HS-5 (cell line): ENCODE data around the gene NAAA.
"Not testable (repeated sequence)": the region's sequence is repeated elsewhere in the genome, so short reads cannot be mapped to it uniquely, and the experiment has no call there.

Experiments used
- DNase-seq: peaks from one replicate; pipeline ENCODE4 v3.0.0-alpha.2; 2012; ENCODE audit warnings: low read depth

NAAA gene

GRCh38 chr4:75940692-75941253, at the start of gene NAAA:
Gene NAAA, minus strand, starts transcription at chr4:75941013. Its CDS starts 64 bp downstream, at chr4:75940949.
- peak; percentile 13 for DNase-seq

GRCh38 chr4:75989846-75990528, 49.2 kb upstream of the NAAA start:
- no peak for DNase-seq

- peak; percentile 75 for DNase-seq
These were observed 44.3 kb upstream of the NAAA start for GRCh38 chr4:75985116-75985515.

GRCh38 chr4:75980576-75980975, 39.8 kb upstream of the NAAA start:
- no peak for DNase-seq

- no peak for DNase-seq
These were observed 35.4 kb upstream of the NAAA start for GRCh38 chr4:75976177-75976576.

GRCh38 chr4:75973766-75974165, 33.0 kb upstream of the NAAA start:
- DNase-seq = no peak

DNA sequence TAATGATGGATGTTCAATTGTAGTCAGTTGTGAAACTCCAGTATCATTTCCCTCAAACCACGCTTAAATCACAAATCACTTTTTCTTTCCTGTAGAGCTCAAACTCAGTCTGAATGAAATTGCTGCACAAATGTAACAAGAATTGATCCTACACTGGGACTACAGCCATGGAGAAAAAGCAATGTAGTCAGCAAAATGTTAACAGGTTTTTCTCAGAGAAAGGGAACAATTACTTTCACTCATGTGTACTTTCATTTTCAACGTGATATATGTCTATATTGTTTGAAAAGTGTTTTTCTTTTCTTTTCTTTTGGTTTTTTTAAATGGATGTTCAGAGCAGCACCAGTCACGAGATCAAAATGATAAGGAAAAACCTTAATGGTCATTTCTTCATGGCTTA, 27.3 kb upstream of the NAAA start:
- DNase-seq = no peak

DNA sequence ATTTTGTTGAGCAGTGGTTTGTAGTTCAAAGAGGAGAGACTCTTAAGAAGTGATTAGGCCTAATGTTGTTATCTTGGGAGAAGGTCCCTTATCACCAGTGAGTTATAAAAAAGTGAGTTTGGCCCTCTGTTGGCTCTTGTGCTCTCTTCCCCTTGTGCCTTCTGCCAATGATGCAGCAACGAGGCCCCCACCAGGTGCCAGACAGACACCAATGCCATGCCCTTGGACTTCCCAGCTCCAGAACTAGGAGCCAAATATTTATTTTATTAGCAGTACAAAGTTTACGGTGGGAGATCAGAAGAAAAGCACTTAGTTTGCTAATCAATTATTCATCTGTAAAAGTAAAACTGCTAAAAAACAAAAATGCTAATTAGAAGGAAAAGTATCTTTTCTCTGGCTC, 22.7 kb upstream of the NAAA start:
- no peak for DNase-seq

DNA sequence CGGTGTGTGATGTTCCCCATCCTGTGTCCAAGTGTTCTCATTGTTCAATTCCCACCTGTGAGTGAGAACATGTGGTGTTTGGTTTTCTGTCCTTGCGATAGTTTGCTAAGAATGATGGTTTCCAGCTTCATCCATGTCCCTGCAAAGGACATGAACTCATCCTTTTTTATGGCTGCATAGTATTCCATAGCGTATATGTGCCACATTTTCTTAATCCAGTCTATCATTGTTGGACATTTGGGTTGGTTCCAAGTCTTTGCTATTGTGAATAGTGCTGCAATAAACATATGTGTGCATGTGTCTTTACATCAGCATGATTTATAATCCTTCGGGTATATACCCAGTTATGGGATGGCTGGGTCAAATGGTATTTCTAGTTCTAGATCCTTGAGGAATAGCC, 21.3 kb upstream of the NAAA start:
- DNase-seq = not testable (repeated sequence)

GRCh38 chr4:75958546-75958945, 17.7 kb upstream of the NAAA start:
- DNase-seq = not testable (repeated sequence)

DNA sequence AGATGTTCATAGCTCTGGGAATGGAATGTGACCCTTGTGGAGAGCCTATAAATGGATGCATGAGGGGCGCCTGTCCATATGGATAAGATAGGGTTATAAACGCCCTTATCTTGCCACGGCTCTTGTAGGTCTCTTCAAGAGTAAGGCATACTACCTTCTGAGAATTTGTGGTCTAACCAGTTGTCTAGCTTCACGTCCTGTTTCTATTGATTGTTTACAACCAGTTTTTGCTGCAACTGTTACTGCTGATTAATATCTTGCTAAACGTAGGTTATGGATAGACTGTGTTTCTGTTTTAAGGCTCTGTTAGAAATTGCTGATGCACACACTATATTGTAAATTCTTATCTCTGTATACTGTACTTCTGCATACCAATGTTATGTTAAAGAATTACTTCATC, 14.0 kb upstream of the NAAA start:
- not testable (repeated sequence) for DNase-seq

- no peak for DNase-seq
These were observed 12.7 kb upstream of the NAAA start for GRCh38 chr4:75953509-75953908.

GRCh38 chr4:75950213-75950815, 9.5 kb upstream of the NAAA start:
- DNase-seq = no peak

DNA sequence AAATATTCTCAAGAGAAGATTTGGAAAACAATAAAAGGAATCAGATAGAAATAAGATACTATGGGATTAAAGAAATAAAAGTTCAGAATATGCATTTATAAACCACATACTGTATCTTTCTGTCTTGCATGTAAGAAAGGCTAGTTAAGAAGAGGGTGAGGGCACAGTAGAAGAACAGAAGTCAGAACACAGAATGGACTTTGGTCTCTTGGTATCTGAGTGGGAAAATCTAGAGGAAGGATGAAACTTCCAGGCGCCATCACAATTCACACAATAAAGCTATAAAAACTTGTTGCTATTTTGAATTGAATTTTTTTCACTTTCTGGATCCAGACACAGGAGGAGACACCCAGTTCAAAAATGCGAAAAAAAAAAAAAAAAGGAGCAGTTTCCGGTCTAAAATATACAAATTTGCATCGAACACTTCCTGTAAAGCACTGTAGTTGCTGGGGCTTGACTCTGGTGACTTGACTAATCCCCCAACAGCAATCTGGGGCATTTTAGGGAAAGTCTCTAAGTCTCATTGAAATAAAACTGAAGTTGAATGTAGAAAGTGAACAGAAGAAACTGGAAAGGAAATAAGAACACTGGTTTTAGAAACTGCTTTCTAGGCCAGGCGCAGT, 8.1 kb upstream of the NAAA start:
- no peak for DNase-seq

DNA sequence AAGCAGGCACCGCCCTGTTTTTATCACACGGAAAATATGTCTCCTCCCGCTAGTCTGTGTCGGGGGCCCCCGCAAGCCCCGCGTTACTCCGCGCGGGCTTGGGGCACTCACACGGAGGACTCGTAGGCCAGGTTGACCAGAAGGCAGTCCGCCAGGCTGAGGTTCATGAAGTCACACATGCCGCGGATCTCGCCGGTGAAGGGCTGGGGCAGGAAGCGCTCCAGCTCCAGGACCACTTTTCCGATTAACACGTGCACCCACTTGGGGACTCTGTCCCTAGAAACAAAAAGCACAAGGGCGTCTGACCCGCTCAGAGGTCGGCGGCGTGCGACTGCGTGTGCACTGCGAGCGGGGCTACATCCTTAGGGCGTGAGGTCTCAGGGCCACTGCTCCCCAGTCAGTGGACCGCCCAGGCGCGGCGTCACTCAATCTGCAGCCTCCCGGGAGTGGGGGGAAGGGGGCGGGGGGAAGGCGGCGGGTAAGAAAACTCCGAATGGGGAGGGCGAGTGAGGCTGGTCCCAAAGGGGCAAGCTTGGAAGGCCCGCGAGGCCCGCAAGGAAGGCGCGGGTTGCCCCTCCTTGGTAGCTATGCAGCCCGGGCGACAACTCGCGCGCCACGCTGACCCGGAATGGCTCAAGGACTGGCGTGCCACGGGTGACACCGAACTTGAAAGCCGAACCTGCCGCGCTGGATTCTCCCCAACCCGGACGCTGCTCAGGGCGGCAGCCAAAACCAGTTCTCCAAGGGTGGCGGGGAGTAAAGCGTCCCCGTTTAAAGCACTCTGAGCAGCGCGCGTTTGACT, 722 bp downstream of the NAAA start:
- peak; percentile 16 for DNase-seq

- DNase-seq = no peak
These were observed 5.2 kb downstream of the NAAA start for GRCh38 chr4:75935628-75936027.

DNA sequence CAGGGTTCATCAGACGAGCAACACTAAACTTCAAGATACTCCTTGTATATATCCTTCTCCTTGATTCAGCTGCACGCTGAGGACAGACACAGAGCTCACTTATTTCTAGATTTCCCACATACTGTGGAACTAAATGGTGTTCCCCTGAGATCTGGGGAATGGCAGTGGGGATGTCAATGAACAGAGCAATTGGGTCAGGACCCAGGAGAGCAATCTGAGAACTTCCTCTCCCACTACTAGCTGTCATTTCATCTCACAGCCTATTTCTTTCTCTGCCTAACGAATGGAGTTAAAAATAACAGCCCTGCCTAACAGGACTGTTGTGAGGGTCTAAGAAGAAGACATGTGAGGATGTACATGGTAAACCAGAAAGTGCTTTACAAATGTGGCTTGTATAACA, 10.7 kb downstream of the NAAA start:
- no peak for DNase-seq

DNA sequence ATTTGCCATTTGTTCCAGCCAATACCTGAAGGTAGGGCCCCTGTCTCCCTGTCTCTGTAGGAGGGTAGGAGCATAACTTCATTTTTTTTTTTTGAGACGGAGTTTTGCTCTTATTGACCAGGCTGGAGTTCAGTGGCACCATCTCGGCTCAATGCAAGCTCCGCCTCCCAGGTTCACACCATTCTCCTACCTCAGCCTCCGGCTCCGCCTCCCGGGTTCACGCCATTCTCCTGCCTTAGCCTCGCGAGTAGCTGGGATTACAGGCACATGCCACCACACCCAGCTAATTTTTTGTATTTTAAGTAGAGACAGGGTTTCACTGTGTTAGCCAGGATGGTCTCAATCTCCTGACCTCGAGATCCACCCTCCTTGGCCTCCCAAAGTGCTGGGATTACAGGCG, 15.9 kb downstream of the NAAA start:
- DNase-seq = not testable (repeated sequence)

DNA sequence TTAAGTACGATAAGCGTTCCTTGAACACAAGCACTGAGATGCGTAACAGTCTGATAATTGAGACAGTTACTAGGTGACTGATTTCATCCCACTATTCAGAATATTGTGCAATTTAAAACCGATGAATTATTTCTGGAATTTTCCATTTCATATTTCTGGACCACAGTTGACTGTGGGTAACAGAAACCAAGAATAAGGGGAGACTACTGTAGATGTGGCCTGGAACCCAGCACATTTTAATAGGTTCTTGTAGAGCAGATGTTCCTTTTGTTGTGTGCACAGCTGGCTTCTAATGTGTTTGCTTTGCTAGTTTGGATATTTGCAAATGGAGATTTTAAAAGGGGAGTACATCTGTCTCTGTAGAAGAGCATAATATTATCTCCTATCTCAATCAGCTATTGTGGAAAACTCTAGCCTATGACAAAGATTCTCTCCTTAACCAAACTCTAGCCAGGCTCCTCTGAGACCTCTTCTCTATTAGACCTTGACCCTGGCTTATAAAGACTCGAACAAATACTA, 16.4 kb downstream of the NAAA start:
- no peak for DNase-seq

GRCh38 chr4:75922588-75922987, 18.2 kb downstream of the NAAA start:
- no peak for DNase-seq

DNA sequence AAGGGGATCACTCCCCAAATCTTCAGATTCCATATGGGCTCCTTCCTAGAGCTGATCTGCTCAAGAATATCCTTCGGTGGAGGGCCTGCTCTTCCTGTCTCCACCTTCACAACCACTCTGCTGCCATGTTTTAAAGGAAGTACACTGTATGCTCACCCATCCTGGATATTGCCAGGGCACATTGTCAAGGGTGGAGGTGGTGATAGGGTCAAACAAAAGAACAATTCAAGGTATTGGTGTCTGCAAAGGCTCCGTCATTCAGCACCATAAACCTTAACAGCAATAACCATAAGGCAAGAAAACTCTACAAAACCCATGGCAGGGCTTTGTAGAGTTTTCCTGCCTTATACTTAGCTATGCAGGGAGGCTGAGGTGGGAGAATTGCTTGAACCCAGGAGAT, 18.9 kb downstream of the NAAA start:
- DNase-seq = no peak

DNA sequence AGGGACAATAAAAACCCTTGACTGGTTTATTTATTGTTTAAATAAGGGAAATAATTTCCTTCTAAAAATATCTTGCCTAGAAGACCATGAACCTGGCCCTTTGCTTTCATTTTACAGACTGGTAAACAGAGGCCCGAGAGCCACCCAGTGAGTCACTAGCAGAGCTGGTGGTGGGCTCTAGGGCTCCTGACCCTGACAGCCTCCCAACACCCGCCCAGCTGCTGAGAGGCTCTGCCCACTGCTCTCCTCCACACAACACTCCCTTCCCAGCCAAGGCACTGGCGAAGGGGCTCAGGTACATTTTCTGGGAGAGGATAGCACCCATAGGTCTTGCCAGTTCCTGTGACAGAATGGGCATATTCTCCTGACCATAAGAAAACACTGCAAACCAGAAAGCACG, 20.5 kb downstream of the NAAA start:
- no peak for DNase-seq
